GM18498 (cell line): Measurements from ENCODE around the gene ASPSCR1.

Experiments
- ATAC-seq: cut with Tn5 transposase; IDR thresholded peaks from one replicate; pipeline ENCODE4 v1.9.1; 2021; ENCODE audit warnings: mild to moderate bottlenecking, moderate library complexity; ENCODE audit not compliant: unreplicated experiment

Gene ASPSCR1

DNA sequence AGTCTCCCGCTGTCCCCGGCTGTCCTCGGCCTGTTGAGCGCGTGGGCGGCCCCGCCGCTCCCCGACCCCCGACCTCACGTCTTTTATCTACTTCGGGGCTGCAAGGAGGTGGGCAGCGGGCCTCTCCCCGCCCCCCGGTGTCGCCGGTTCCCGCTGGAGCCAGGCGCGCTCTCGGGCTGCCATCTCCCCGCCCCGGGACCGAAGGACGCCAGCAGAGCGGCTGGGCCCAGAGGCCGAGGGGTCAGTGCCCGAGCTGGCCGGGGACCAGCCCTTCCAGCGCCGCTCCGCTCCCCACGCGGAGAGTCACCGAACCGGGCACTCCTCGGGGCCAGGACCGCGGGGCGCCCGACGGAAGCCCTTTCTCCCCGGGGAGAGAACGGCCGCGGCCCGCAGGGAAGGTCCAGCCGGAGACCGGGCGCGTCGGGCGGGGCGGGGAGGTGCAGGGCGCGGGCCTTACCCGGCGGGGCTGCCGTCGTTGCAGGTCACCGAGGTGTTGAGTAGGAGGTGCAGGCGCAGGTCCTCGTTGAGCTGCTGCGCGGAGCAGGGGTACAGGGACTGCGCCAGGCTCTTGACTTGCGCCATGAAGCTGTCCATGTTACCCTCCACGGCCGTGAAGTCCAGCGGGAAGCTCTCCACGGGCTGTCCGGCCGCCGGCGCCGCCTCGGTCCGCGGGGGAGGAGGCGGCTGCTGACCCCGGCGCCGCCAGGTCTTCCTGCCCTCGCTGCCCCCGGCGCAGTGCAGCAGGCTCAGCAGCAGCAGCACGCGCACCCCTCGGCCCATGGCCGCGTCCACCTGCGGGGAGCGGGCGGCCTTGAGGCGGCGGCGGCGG, 17.1 kb upstream of the ASPSCR1 start:
- ATAC-seq = no peak

- no peak for ATAC-seq
Observed at GRCh38 chr17:81961087-81961511, 16.3 kb upstream of the ASPSCR1 start, which contains the start of gene NOTUM. NOTUM (minus strand) TSS chr17:81961187; CDS start chr17:81960909, 278 bp downstream.

DNA sequence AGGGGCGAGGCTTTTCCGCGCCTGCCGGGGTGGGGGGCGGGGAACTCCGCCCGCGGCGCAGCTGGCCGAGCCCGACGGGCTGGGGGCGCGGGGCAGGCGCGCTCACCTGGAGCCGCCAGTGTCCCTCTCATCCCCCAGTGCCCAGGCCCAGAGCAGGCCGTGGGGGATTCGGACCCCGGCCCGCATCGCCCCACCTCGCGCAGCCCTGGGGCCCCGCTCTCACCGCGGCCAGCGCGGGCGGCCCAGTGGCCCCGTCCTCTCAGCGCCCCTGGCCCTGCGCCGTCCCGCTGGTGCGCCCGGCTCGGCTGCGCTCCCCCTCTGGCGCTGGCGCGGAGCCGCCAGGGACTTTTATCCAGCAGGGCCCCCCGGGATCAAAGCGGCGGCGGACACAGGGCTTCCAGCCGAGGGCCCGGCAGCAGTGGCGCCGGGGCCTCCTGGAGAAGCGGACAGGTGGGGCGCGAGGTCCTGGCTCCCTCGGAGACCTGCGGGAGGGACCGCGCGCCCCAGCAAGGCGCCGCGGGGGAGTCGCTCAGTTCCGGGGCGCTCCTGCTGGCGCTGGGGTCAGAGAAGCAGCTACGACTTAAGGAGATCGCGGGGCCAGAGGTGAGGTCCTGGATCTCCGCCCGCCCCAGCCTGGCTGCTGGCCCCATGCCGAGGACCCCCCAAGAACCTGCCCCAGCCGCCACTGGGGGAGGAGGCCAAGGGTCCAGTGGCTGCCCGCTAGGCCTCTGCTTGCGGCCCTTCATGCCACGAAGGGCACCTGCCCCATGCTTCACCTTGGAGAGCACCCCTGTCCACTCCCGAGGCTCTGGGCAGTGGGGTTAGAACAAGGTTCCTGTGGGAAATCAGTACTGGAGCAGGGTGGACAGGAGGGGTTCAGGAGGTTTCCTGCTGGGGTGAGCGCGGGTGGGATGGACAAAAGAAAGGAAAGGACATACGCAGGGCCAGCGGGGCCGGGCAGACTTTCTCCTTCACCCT, 15.6 kb upstream of the ASPSCR1 start:
- no peak for ATAC-seq

DNA sequence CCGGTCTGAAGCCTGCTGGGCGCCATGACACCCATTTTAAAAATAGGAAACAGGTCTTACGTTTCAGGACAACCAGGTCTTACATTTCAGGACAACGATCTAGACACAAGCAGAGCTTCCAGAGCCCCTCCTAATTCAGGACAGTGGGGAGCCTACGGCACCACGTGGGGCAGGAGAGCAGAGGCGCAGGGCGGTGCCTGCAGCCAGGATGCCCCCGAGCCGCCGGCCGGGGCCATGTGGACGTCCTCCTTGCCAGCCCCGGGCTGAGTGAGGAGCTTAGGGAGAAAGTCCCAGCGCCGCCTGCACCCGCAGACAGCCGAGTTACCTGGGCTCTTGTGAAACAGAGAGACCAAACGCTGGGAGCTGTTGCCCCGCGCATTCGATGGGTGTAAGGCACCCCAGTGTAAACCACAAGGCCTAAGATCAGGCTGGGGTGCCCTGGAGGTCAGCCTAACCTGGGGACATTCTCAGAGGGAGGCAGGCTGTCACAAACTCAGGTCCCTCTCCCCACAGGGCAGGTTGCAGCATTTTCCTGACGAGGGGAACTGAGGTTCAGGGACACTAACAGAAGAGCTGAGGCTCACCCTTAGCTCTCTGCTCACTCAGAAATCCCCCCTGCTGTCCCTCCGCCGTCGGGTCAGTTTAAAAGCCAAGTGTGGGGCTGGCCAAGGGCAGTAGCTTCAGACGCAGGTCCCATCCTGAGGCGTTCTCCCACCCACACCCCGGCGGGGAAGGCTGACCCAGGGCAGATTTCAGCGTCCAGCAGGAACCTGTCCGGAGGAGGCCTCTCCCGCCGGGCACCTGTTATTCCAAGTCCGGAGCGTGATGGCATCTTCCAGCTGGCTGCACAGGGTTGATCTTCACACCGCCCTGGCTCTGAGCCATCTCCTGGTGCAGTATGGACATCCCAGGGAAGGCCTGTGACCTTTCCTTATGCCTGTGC, 14.7 kb upstream of the ASPSCR1 start:
- ATAC-seq = no peak

- ATAC-seq = no peak
Observed at GRCh38 chr17:81964081-81964849, 13.2 kb upstream of the ASPSCR1 start.

- no peak for ATAC-seq
Observed at GRCh38 chr17:81966343-81967243, 10.8 kb upstream of the ASPSCR1 start.

GRCh38 chr17:81967244-81967532, 10.2 kb upstream of the ASPSCR1 start:
- ATAC-seq = no peak

GRCh38 chr17:81967533-81968395, 9.7 kb upstream of the ASPSCR1 start:
- ATAC-seq = no peak

DNA sequence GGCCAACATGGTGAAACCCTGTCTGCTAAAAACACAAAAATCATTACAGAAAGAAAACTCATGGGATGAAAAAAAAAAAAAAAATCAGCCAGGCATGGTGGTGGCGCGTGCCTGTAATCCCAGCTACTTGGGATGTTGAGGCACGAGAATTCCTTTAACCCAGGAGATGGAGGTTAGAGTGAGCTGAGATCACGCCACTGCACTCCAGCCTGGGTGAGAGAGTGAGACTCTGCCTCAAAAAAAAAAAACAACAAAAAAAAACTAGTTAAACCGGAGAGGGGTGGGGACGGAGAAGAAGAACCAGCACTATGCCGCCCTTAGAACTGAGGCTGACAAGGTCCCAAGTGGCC, 9.1 kb upstream of the ASPSCR1 start:
- ATAC-seq = no peak

- ATAC-seq = no peak
Observed at GRCh38 chr17:81968850-81969812, 8.3 kb upstream of the ASPSCR1 start.

DNA sequence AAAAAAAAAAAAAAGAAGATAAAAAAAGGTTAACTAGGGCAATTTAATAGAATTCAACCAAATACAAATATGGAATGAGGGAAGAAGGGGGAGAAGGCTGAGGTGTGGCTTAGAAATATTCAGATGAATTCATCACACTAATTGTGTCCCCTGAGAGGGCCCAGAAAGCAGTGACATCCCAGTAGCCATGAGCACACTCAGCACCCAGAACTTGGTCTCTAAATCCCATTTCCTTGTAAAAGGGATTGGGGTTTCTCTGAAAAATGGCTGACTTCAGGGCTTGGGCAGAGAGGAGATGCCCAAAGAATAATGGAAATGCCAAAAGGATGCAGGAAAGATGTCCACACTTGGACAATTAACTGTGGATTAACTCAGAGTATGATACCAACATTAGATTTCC, 4.0 kb upstream of the ASPSCR1 start:
- ATAC-seq = no peak

DNA sequence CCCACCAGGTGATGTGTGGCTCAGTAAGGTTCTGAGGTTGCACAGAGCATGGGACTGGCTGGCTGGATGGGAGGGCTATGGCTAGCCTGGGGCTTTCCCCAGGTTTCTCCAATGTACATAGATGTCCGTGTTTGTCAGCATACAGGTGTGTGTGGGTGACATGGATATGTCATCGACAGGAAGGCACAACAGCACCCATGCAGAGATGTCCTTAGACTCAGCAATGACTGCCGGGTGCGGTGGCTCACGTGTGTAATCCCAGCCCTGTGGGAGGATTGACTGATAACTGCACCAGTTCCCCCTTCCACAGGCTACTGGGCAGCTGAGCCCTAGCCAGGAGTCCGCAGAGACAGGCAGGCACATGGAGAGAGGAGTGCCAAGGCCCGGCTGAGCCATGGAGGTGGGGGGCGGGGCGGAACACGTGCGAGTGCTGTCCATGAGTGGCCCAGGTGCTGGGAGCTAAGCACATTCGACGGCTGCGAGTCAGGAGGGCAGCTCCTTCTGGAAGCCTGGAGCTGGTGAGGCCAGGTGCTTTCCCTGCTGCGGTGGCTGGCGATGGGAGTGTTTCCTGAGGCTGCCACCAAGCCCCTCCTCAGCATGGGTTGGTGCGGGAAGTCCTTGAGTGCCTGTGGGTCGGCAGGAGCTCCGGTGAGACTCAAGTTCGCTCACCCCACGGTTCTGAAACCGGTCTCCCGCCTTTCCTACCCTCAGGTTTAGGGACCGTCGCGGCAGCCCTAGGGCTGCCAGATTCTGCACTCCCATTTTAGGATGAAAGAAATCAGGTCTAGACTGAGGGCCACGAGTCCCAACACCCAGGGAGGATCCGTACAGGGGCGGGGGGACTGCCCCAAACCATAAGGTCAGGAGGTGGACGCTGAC, 858 bp upstream of the ASPSCR1 start:
- peak; percentile 1 for ATAC-seq

- ATAC-seq = no peak
Observed at GRCh38 chr17:81978524-81979298, 1.3 kb downstream of the ASPSCR1 start.

GRCh38 chr17:81980122-81980521, 2.7 kb downstream of the ASPSCR1 start:
- ATAC-seq = no peak

GRCh38 chr17:81980707-81981343, 3.4 kb downstream of the ASPSCR1 start:
- ATAC-seq = no peak
